ENCODE results near the gene ZCCHC24. TPM values are rescaled to one million over a fixed set of nuclear protein-coding genes. Genes with fewer than 3 reads are reported as not detected.

ZCCHC24 gene
- total RNA-seq, 4 donors from 2014 or later, result 15.6 to 41.1 (median 22.5) TPM

DNA sequence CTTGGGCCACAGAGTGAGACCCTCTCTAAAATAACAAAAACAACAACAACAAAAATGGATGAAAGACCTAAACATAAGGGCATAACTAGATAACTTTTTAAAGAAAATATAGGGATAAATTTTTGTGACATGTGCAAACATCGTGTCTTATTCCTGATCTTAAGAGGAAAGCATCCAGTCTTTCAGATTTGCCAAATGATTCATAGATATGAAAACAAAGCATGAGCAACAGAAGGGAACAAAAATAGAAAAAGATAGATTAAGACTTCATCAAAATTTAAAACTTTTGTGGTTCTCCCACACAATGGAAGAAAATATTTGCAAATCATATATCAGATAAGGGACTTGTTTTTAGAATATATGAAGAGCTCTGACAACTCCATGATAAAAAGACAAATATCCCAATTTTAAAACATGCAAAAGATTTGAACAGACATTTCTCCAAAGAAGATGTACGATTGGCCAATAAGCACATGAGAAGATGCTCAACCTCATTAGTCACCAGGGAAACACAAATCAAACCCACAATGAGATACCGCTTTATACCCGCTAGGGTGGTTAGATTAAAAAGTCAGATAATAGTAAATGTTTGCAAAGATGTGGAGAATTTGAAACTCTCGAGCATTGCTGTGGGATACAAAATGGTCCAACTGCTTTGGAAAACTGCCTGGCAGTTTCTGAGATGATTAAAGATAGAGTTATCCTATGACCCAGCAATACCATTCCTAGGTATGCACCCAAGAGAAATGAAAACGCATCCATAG, 77.8 kb downstream of the ZCCHC24 start:
- DNase-seq, result no peak
- no peaks in the 10 kb centered on the region for H3K9me3 ChIP-seq
- intact Hi-C loops (cut with DNase I; ENCODE audit: low total_unique reads) (no loop called here), in situ Hi-C loops (cut with MboI; ENCODE audit: low pct_ligation_motif_present in 1 of 4, low pct_unique_long_range_greater_than_20kb in 1 of 4, low sequenced_read_pairs in 3 of 4) (loop anchor here in 1 of 4 donors (25.0 kb wide), 1 partner anchor 845 kb away; the partner anchor contains the start of gene ANXA11)
- no peak overlapping the region for H3K27ac ChIP-seq
- no peaks in the 10 kb centered on the region for H3K4me1 ChIP-seq
- TF ChIP-seq POLR2AphosphoS5 (IDR thresholded peaks at IDR 0.05) (no peak), POLR2A (IDR thresholded peaks at IDR 0.05) (no peak), EP300 (IDR thresholded peaks at IDR 0.05; ENCODE audit: low read depth) (no peak)
- TF ChIP-seq, protein P1, sequence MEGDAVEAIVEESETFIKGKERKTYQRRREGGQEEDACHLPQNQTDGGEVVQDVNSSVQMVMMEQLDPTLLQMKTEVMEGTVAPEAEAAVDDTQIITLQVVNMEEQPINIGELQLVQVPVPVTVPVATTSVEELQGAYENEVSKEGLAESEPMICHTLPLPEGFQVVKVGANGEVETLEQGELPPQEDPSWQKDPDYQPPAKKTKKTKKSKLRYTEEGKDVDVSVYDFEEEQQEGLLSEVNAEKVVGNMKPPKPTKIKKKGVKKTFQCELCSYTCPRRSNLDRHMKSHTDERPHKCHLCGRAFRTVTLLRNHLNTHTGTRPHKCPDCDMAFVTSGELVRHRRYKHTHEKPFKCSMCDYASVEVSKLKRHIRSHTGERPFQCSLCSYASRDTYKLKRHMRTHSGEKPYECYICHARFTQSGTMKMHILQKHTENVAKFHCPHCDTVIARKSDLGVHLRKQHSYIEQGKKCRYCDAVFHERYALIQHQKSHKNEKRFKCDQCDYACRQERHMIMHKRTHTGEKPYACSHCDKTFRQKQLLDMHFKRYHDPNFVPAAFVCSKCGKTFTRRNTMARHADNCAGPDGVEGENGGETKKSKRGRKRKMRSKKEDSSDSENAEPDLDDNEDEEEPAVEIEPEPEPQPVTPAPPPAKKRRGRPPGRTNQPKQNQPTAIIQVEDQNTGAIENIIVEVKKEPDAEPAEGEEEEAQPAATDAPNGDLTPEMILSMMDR (IDR thresholded peaks at IDR 0.05), result no peak
- no peaks in the 10 kb centered on the region for H3K27me3 ChIP-seq
- 79 to 87% methylated on average over 6 of the region's 6 CpGs for WGBS, 2 donors (ENCODE audit: low coverage in 1 of 2)
- no peak overlapping the region for H3K4me3 ChIP-seq
- no peaks in the 10 kb centered on the region for H3K36me3 ChIP-seq

DNA sequence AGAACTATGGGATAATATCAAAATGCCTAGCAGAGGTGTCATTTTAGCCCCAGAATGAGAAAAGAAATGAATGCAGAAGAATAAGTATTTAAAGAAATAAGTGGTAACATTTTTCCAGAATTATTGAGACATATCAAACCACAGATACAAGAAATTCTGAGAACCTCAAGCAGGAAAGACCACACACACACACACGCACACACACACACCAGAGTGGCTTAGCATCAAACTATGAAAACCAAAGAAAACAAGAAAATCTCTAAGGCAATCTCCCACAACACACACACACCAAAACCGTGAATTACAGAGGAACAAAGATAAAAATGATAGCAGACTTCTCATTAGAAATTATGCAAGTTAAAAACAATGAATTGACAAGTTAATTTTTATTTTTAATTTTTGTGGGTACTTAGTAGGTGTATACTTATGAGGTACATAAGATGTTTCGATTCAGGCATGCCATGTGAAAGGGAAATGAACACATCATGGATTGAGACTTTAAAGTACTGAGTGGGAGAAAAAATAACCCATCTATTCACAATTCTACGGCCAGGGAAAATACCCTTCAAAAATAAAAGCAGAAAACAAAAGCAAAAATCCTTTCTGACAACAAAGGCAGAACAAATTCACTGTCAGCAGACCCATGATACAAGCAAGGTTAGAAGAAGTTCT, 83.6 kb downstream of the ZCCHC24 start:
- intact Hi-C loops (cut with DNase I; ENCODE audit: low total_unique reads), result no loop called here
- no peaks in the 10 kb centered on the region for H3K9me3 ChIP-seq
- peaks cover 0 to 12% (median 4%) of the 10 kb centered on the region in 4 donors for H3K4me1 ChIP-seq
- 85% methylated on average over 4 of the region's 4 CpGs; no CpG with 5 or more reads in 1 of the 2 donors for WGBS, 2 donors (ENCODE audit: low coverage in 1 of 2)
- H3K36me3 ChIP-seq, result no peaks in the 10 kb centered on the region
- H3K27ac ChIP-seq, result no peak overlapping the region
- no peaks in the 10 kb centered on the region for H3K27me3 ChIP-seq
- TF ChIP-seq EP300 (IDR thresholded peaks at IDR 0.05; ENCODE audit: low read depth), result no peak
- TF ChIP-seq POLR2A (IDR thresholded peaks at IDR 0.05), result no peak
- no peak for TF ChIP-seq POLR2AphosphoS5 (IDR thresholded peaks at IDR 0.05)
- TF ChIP-seq, protein P1 (IDR thresholded peaks at IDR 0.05), result no peak
- no peak for DNase-seq
- in situ Hi-C loops (cut with MboI; ENCODE audit: low pct_ligation_motif_present in 1 of 4, low pct_unique_long_range_greater_than_20kb in 1 of 4, low sequenced_read_pairs in 3 of 4), result loop anchor here in 1 of 4 donors (25.0 kb wide), 1 partner anchor 850 kb away; the partner anchor contains the start of gene ANXA11
- H3K4me3 ChIP-seq, result no peak overlapping the region

DNA sequence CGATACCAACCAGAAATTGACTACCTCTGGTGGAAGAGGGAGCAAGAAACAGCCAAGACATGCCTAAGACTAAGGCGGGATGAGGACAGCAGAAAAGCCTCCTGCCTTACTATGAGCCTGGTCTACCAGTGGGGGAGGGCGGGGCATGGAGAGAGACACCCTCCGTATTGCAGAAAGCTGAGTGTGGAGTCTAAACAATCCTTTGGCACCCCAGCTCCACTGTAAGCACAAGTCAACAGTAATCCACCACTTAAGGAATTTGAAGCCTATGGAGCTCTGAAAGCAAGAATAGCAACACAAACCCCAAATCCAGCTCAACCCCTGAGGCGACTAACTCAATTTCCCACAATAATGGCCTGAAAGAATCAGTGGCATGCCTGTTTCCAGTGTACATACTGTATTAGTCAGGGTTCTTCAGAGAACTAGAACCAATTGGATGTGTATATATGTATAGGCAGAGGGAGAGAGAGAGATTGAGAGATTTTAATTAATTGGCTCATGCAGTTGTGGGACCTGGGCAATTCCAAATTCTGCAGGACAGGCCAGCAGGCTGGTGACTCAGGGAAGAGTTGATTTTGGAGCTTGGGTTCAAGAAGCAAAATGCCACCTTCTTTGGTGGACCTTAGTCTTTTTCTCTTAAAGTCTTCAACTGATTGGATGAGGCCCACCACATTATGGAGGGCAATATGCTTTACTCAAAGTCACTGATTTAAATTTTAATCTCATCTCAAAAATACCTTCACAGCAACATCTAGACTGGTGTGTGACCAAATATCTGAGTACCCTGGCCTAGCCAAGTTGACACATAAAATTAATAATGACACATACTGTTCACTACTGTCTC, 84.7 kb downstream of the ZCCHC24 start:
- H3K4me1 ChIP-seq, result peaks cover 0 to 12% (median 4%) of the 10 kb centered on the region in 4 donors
- intact Hi-C loops (cut with DNase I; ENCODE audit: low total_unique reads), result no loop called here
- H3K27ac ChIP-seq, result no peak overlapping the region
- no peak overlapping the region for H3K4me3 ChIP-seq
- WGBS, 2 donors (ENCODE audit: low coverage in 1 of 2), result 83 to 92% methylated on average over 4 to 5 of the region's 5 CpGs
- no peaks in the 10 kb centered on the region for H3K9me3 ChIP-seq
- H3K27me3 ChIP-seq, result no peaks in the 10 kb centered on the region
- DNase-seq, result no peak
- no peaks in the 10 kb centered on the region for H3K36me3 ChIP-seq
- TF ChIP-seq POLR2AphosphoS5 (IDR thresholded peaks at IDR 0.05) (no peak), EP300 (IDR thresholded peaks at IDR 0.05; ENCODE audit: low read depth) (no peak), POLR2A (IDR thresholded peaks at IDR 0.05) (no peak)
- TF ChIP-seq, protein P1 (IDR thresholded peaks at IDR 0.05), result no peak
- in situ Hi-C loops (cut with MboI; ENCODE audit: low pct_ligation_motif_present in 1 of 4, low pct_unique_long_range_greater_than_20kb in 1 of 4, low sequenced_read_pairs in 3 of 4), result loop anchor here in 1 of 4 donors (25.0 kb wide), 1 partner anchor 852 kb away; the partner anchor contains the start of gene ANXA11
